ENCODE results near the gene USP33. TPM values are rescaled to one million over a fixed set of nuclear protein-coding genes. Genes with fewer than 3 reads are reported as not detected.

Gene USP33
- total and polyA plus RNA-seq, 2 of the 13 experiments (the other 11 are each of a cell fraction or from before 2014, with no cell fraction given), result 32.0 to 49.1 TPM

DNA sequence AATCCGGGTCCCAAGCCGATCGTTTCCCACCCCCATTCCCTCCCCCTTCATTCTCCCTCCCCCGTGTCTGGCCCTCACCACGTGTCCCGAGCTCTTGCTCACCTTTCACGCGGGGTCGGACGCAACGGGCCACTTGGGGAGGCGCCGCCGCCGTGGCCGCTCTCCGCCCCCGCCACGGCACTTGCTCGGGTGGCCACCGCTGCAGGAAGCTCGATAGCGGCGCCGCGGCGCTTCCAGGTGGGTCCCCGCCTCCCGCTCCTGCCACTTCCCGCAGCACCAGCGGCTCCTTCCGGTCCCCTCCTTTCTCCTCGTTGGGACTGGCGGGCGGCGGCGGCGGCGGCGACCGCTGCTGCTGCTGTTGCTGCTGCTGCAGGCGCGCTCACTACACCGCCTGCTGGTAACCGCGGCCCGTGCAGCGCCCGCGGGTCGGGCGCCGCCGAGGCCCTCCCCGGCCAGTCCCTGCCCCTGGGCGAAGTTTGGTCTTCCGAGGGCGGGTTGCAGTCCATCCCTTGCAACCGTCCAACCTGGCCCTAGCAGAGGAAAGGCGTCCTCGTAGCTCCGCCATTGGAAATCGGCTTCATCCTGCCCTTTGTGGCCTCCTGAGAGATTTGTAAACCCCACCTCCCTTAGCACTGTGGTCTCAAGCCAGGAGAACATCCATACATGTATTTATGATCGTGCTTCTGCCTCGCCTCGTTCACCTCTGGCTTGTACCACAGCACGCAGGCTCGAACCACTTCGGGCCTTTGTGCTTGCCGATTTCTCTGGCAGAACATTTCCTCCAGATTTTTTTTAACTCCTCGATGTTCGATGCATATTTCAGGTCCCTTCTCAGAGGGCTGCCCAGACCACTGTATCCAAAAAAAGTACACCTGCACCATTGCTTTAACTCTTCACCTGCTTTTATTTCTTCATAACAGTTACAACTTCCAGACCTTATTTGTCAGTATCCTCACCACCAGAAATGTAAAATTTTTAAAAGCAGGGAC is 76.2 kb downstream of the USP33 start (continued):
- TF ChIP-seq ZNF891 (CRISPR knock-in tag; IDR thresholded peaks at IDR 0.05) (no peak), KDM4B (CRISPR knock-in tag; IDR thresholded peaks at IDR 0.05) (no peak), RELA (CRISPR knock-in tag; IDR thresholded peaks at IDR 0.05) (no peak), ZZZ3 (CRISPR knock-in tag; IDR thresholded peaks at IDR 0.05; ENCODE audit: borderline replicate concordance) (no peak), SETDB1 (CRISPR knock-in tag; IDR thresholded peaks at IDR 0.05; ENCODE audit: borderline replicate concordance) (no peak), CBX2 (IDR thresholded peaks at IDR 0.05; ENCODE audit: low read depth, low read length) (no peak), CBX2 (CRISPR knock-in tag; IDR thresholded peaks at IDR 0.05; ENCODE audit: low read depth) (no peak), PHF5A (CRISPR knock-in tag; IDR thresholded peaks at IDR 0.05; ENCODE audit: low read depth, unreplicated experiment) (no peak), IRF2 (CRISPR knock-in tag; IDR thresholded peaks at IDR 0.05) (peak; percentile 55), ZNF850 (CRISPR knock-in tag; conservative IDR thresholded peaks at IDR 0.05) (no peak), HOXA3 (CRISPR knock-in tag; IDR thresholded peaks at IDR 0.05) (peak; percentile 22; the same call in 1 of the 2 replicates)
- TF ChIP-seq, protein P1, sequence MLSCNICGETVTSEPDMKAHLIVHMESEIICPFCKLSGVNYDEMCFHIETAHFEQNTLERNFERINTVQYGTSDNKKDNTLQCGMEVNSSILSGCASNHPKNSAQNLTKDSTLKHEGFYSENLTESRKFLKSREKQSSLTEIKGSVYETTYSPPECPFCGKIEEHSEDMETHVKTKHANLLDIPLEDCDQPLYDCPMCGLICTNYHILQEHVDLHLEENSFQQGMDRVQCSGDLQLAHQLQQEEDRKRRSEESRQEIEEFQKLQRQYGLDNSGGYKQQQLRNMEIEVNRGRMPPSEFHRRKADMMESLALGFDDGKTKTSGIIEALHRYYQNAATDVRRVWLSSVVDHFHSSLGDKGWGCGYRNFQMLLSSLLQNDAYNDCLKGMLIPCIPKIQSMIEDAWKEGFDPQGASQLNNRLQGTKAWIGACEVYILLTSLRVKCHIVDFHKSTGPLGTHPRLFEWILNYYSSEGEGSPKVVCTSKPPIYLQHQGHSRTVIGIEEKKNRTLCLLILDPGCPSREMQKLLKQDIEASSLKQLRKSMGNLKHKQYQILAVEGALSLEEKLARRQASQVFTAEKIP (CRISPR knock-in tag; IDR thresholded peaks at IDR 0.05; ENCODE audit: borderline replicate concordance), result no peak
- TF ChIP-seq, protein P2, sequence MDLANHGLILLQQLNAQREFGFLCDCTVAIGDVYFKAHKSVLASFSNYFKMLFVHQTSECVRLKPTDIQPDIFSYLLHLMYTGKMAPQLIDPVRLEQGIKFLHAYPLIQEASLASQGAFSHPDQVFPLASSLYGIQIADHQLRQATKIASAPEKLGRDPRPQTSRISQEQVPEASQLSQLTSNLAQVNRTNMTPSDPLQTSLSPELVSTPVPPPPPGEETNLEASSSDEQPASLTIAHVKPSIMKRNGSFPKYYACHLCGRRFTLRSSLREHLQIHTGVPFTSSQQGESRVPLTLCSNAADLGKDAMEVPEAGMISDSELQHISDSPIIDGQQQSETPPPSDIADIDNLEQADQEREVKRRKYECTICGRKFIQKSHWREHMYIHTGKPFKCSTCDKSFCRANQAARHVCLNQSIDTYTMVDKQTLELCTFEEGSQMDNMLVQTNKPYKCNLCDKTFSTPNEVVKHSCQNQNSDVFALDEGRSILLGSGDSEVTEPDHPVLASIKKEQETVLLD (CRISPR knock-in tag; IDR thresholded peaks at IDR 0.05; ENCODE audit: low read depth), result peak; percentile 78
- TF ChIP-seq, protein P3, sequence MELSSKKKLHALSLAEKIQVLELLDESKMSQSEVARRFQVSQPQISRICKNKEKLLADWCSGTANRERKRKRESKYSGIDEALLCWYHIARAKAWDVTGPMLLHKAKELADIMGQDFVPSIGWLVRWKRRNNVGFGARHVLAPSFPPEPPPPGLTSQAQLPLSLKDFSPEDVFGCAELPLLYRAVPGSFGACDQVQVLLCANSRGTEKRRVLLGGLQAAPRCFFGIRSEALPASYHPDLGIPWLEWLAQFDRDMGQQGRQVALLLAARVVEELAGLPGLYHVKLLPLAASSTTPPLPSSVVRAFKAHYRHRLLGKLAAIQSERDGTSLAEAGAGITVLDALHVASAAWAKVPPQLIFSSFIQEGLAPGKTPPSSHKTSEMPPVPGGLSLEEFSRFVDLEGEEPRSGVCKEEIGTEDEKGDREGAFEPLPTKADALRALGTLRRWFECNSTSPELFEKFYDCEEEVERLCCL (CRISPR knock-in tag; IDR thresholded peaks at IDR 0.05; ENCODE audit: borderline replicate concordance), result no peak
- TF ChIP-seq, protein P4, sequence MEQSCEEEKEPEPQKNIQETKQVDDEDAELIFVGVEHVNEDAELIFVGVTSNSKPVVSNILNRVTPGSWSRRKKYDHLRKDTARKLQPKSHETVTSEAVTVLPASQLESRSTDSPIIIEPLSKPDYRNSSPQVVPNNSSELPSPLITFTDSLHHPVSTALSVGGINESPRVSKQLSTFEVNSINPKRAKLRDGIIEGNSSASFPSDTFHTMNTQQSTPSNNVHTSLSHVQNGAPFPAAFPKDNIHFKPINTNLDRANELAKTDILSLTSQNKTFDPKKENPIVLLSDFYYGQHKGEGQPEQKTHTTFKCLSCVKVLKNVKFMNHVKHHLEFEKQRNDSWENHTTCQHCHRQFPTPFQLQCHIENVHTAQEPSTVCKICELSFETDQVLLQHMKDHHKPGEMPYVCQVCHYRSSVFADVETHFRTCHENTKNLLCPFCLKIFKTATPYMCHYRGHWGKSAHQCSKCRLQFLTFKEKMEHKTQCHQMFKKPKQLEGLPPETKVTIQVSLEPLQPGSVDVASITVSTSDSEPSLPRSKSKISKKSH (CRISPR knock-in tag; IDR thresholded peaks at IDR 0.05; ENCODE audit: borderline replicate concordance), result 0 out of 2 replicates have a peak, but pooled peaks have one; percentile 33
- TF ChIP-seq, protein P5, sequence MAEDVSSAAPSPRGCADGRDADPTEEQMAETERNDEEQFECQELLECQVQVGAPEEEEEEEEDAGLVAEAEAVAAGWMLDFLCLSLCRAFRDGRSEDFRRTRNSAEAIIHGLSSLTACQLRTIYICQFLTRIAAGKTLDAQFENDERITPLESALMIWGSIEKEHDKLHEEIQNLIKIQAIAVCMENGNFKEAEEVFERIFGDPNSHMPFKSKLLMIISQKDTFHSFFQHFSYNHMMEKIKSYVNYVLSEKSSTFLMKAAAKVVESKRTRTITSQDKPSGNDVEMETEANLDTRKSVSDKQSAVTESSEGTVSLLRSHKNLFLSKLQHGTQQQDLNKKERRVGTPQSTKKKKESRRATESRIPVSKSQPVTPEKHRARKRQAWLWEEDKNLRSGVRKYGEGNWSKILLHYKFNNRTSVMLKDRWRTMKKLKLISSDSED (CRISPR knock-in tag; IDR thresholded peaks at IDR 0.05), result no peak
- TF ChIP-seq, protein P6, sequence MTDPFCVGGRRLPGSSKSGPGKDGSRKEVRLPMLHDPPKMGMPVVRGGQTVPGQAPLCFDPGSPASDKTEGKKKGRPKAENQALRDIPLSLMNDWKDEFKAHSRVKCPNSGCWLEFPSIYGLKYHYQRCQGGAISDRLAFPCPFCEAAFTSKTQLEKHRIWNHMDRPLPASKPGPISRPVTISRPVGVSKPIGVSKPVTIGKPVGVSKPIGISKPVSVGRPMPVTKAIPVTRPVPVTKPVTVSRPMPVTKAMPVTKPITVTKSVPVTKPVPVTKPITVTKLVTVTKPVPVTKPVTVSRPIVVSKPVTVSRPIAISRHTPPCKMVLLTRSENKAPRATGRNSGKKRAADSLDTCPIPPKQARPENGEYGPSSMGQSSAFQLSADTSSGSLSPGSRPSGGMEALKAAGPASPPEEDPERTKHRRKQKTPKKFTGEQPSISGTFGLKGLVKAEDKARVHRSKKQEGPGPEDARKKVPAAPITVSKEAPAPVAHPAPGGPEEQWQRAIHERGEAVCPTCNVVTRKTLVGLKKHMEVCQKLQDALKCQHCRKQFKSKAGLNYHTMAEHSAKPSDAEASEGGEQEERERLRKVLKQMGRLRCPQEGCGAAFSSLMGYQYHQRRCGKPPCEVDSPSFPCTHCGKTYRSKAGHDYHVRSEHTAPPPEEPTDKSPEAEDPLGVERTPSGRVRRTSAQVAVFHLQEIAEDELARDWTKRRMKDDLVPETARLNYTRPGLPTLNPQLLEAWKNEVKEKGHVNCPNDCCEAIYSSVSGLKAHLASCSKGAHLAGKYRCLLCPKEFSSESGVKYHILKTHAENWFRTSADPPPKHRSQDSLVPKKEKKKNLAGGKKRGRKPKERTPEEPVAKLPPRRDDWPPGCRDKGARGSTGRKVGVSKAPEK (CRISPR knock-in tag; IDR thresholded peaks at IDR 0.05; ENCODE audit: borderline replicate concordance), result no peak
